ENCODE results near the gene SDHA. TPM values are rescaled to one million over a fixed set of nuclear protein-coding genes. Genes with fewer than 3 reads are reported as not detected.
"Not testable (repeated sequence)": the region's sequence is repeated elsewhere in the genome, so short reads cannot be mapped to it uniquely, and the experiment has no call there.

SDHA gene
- total RNA-seq, 6 experiments from 2014 or later, result 92.5 to 114 (median 109) TPM

GRCh38 chr5:219991-220390 is 1.9 kb downstream of the SDHA start:
- peaks cover 19% of the 10 kb centered on the region for H3K36me3 Mint-ChIP-seq (ENCODE audit: low read depth)
- peak overlapping the region; percentile 96 for H3K4me3 Mint-ChIP-seq
- TF ChIP-seq, protein P1, sequence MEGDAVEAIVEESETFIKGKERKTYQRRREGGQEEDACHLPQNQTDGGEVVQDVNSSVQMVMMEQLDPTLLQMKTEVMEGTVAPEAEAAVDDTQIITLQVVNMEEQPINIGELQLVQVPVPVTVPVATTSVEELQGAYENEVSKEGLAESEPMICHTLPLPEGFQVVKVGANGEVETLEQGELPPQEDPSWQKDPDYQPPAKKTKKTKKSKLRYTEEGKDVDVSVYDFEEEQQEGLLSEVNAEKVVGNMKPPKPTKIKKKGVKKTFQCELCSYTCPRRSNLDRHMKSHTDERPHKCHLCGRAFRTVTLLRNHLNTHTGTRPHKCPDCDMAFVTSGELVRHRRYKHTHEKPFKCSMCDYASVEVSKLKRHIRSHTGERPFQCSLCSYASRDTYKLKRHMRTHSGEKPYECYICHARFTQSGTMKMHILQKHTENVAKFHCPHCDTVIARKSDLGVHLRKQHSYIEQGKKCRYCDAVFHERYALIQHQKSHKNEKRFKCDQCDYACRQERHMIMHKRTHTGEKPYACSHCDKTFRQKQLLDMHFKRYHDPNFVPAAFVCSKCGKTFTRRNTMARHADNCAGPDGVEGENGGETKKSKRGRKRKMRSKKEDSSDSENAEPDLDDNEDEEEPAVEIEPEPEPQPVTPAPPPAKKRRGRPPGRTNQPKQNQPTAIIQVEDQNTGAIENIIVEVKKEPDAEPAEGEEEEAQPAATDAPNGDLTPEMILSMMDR (IDR thresholded peaks at IDR 0.05), result no peak
- H3K27me3 Mint-ChIP-seq (ENCODE audit: insufficient read depth), result no peaks in the 10 kb centered on the region
- no peak for DNase-seq
- no peaks in the 10 kb centered on the region for H3K9me3 Mint-ChIP-seq
- H3K27ac Mint-ChIP-seq, result peak overlapping the region; percentile 90
- H3K4me1 Mint-ChIP-seq (ENCODE audit: low read depth), result peaks cover 58% of the 10 kb centered on the region

DNA sequence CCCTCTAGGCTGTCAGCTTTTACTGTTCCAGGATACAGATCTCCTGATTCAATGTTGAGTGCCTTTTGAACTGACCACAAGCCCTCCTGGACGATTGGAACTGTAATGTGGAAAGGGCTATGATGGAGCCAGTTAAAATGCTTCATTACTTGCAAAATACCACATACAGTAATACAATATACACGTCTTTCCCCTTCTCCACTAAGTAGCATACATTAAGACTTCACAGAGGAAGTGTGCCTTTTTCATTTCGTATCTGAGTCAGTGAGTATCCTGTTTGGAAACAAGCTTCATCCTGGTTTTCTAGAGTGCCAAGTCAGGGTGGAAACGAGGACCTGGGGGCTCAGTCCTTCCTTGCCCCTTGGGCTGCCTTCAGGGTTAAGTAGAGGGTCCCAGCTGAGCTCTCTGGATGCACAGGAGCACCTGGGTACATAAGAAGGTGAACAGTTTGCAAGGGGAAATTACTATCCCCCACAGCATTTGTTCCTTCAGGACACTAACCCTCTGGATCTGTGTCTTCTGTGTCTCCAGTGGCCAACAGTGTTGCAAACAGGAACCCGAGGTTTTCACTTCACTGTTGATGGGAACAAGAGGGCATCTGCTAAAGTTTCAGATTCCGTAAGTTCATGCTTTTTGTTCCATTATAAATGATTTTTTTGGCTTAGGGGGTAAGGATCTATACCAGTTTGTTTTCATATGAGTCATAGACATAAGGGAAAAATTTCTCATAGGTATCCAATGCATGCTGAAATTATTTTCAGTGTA is 5.0 kb downstream of the SDHA start:
- Mint-ChIP-seq H3K27ac (peak overlapping the region; percentile 85), H3K4me3 (peak overlapping the region; percentile 66), H3K36me3 (ENCODE audit: low read depth) (peaks cover 28% of the 10 kb centered on the region), H3K4me1 (ENCODE audit: low read depth) (peaks cover 41% of the 10 kb centered on the region)
- peak; percentile 16 for DNase-seq
- H3K9me3 Mint-ChIP-seq; H3K27me3 Mint-ChIP-seq (ENCODE audit: insufficient read depth): not testable (repeated sequence)

DNA sequence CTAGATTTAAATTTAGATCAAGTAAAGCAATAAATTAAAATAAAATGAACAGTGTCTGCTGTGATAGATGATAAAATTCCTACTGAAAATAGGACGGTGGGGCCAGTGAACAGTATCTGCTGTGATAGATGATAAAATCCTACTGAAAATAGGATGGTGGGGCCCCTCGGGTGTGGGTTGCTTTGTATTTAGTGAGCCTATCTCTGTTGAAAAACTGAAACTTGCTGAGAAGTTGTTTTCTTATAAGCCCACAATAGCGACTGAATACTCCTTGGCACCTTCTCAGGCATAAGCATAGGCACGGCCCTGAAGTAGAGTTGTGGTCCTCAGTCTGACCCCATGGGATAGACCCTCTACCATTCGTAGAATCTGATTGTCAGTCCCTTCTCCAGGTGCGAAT is 5.7 kb downstream of the SDHA start:
- Mint-ChIP-seq H3K36me3 (ENCODE audit: low read depth) (peaks cover 31% of the 10 kb centered on the region), H3K4me1 (ENCODE audit: low read depth) (peaks cover 41% of the 10 kb centered on the region), H3K27ac (no peak overlapping the region; the same call in 1 of the 2 replicates), H3K4me3 (no peak overlapping the region), H3K27me3 (ENCODE audit: insufficient read depth) (no peaks in the 10 kb centered on the region), H3K9me3 (no peaks in the 10 kb centered on the region)
- TF ChIP-seq, protein P1 (IDR thresholded peaks at IDR 0.05), result no peak
- DNase-seq, result no peak

- Mint-ChIP-seq H3K9me3 (no peaks in the 10 kb centered on the region), H3K27me3 (ENCODE audit: insufficient read depth) (no peaks in the 10 kb centered on the region), H3K27ac (no peak overlapping the region), H3K36me3 (ENCODE audit: low read depth) (peaks cover 35% of the 10 kb centered on the region), H3K4me3 (no peak overlapping the region), H3K4me1 (ENCODE audit: low read depth) (peaks cover 30% of the 10 kb centered on the region)
- TF ChIP-seq, protein P1 (IDR thresholded peaks at IDR 0.05), result no peak
- no peak for DNase-seq
These were observed 7.2 kb downstream of the SDHA start for GRCh38 chr5:225334-225733.

GRCh38 chr5:227375-227774 is 9.3 kb downstream of the SDHA start:
- H3K9me3 Mint-ChIP-seq; DNase-seq; H3K4me3 Mint-ChIP-seq; H3K27me3 Mint-ChIP-seq (ENCODE audit: insufficient read depth): not testable (repeated sequence)
- Mint-ChIP-seq H3K36me3 (ENCODE audit: low read depth) (peaks cover 47% of the 10 kb centered on the region), H3K27ac (peak overlapping the region; percentile 42; the same call in 1 of the 2 replicates), H3K4me1 (ENCODE audit: low read depth) (peaks cover 13% of the 10 kb centered on the region)

DNA sequence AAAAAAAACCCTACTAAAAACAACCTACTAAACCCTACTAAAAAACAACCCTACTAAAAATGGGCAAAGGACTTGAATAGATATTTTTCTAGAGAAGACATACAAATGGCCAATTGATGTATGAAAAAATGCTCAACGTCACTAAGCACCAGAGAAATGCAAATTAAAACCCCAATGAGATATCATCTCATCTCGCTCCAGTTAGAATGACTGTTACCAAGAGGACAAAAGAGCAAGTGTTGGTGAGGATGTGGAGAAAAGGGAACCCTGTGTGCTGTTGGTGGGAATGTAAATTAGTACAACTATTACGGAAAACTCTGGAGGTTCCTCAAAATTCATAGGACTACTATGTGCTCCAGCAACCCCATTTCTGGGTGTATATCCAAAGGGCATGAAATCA is 10.8 kb downstream of the SDHA start:
- Mint-ChIP-seq H3K27me3 (ENCODE audit: insufficient read depth) (no peaks in the 10 kb centered on the region), H3K9me3 (no peaks in the 10 kb centered on the region), H3K36me3 (ENCODE audit: low read depth) (peaks cover 52% of the 10 kb centered on the region), H3K4me3 (no peak overlapping the region), H3K27ac (no peak overlapping the region), H3K4me1 (ENCODE audit: low read depth) (no peaks in the 10 kb centered on the region)
- TF ChIP-seq, protein P1 (IDR thresholded peaks at IDR 0.05), result no peak
- no peak for DNase-seq

All from HFFc6 (cell line).